H9 (cell line): Measurements from ENCODE around the gene EDNRB. TPM values are rescaled to one million over a fixed set of nuclear protein-coding genes. Genes with fewer than 3 reads are reported as not detected.

Experiments
- DNase-seq: peaks from one replicate; pipeline ENCODE4 v3.0.0-alpha.2; 2017
- H2AFZ ChIP-seq: one replicate; pipeline ENCODE4 v1.6.1; 2013; ENCODE audit warnings: mild to moderate bottlenecking, low read length, control low read depth, moderate library complexity
- H2AK5ac ChIP-seq: 2 replicates; pipeline ENCODE4 v1.6.1; 2013; ENCODE audit warnings: low read length, control low read depth, mixed read lengths; ENCODE audit not compliant: insufficient read length
- H2BK120ac ChIP-seq: one replicate; pipeline ENCODE4 v1.6.1; 2013; ENCODE audit warnings: low read depth, mild to moderate bottlenecking, low read length, control low read depth, inconsistent platforms; ENCODE audit not compliant: poor library complexity, severe bottlenecking
- H2BK12ac ChIP-seq: 2 replicates; pipeline ENCODE4 v1.6.1; 2013; ENCODE audit warnings: low read length, control low read depth, mixed read lengths, low read depth; ENCODE audit not compliant: insufficient read length
- H2BK15ac ChIP-seq: 2 replicates; pipeline ENCODE4 v1.6.1; 2013; ENCODE audit warnings: low read depth, low read length, control low read depth
- H2BK20ac ChIP-seq: one replicate; pipeline ENCODE4 v1.6.1; 2013; ENCODE audit warnings: low read depth, mild to moderate bottlenecking, low read length, control low read depth, inconsistent platforms; ENCODE audit not compliant: poor library complexity, severe bottlenecking
- H2BK5ac ChIP-seq: 2 replicates; pipeline ENCODE4 v1.6.1; 2013; ENCODE audit warnings: low read length, control low read depth, mixed read lengths; ENCODE audit not compliant: insufficient read length
- H3K14ac ChIP-seq: 2 replicates; pipeline ENCODE4 v1.6.1; 2013; ENCODE audit warnings: low read length, control low read depth; ENCODE audit not compliant: insufficient read depth
- H3K18ac ChIP-seq: 2 replicates; pipeline ENCODE4 v1.6.1; 2013; ENCODE audit warnings: low read depth, mild to moderate bottlenecking, mixed read lengths, low read length, control low read depth; ENCODE audit not compliant: insufficient read length
- H3K23ac ChIP-seq: 2 replicates; pipeline ENCODE4 v1.6.1; 2013; ENCODE audit warnings: low read length, control low read depth, mixed read lengths, low read depth; ENCODE audit not compliant: insufficient read length
- H3K23me2 ChIP-seq: 2 replicates; pipeline ENCODE4 v1.6.1; 2013; ENCODE audit warnings: low read depth, mild to moderate bottlenecking, mixed read lengths, low read length, control low read depth; ENCODE audit not compliant: insufficient read length, poor library complexity, severe bottlenecking
- H3K27ac ChIP-seq: 2 replicates; pipeline ENCODE4 v1.5.1; 2013; ENCODE audit warnings: low read length, control low read depth, mixed read lengths, low read depth; ENCODE audit not compliant: insufficient read length
- H3K27me3 ChIP-seq: 2 replicates; pipeline ENCODE4 v1.6.1; 2013; ENCODE audit warnings: low read length, control low read depth, inconsistent platforms; ENCODE audit not compliant: insufficient read depth
- H3K4ac ChIP-seq: 2 replicates; pipeline ENCODE4 v1.6.1; 2013; ENCODE audit warnings: low read depth, mild to moderate bottlenecking, control low read depth, inconsistent platforms, low read length, moderate library complexity
- H3K4me1 ChIP-seq: 2 replicates; pipeline ENCODE4 v1.6.1; 2013; ENCODE audit warnings: low read length, control low read depth, inconsistent platforms; ENCODE audit not compliant: insufficient read depth
- H3K4me2 ChIP-seq: 2 replicates; pipeline ENCODE4 v1.6.1; 2013; ENCODE audit warnings: low read length, control low read depth, mixed read lengths; ENCODE audit not compliant: insufficient read length, insufficient read depth
- H3K56ac ChIP-seq: 2 replicates; pipeline ENCODE4 v1.6.1; 2013; ENCODE audit warnings: low read depth, mild to moderate bottlenecking, mixed read lengths, low read length, control low read depth; ENCODE audit not compliant: insufficient read length
- H3K79me1 ChIP-seq: 2 replicates; pipeline ENCODE4 v1.6.1; 2013; ENCODE audit warnings: low read depth, mild to moderate bottlenecking, moderate library complexity, low read length, control low read depth, inconsistent platforms; ENCODE audit not compliant: insufficient read depth, poor library complexity, severe bottlenecking
- H3K79me2 ChIP-seq: 2 replicates; pipeline ENCODE4 v1.6.1; 2013; ENCODE audit warnings: low read length, control low read depth, inconsistent platforms; ENCODE audit not compliant: insufficient read depth
- H3K9ac ChIP-seq: 2 replicates; pipeline ENCODE4 v1.6.1; 2013; ENCODE audit warnings: low read length, control low read depth, mixed read lengths; ENCODE audit not compliant: insufficient read length; ENCODE audit errors: extremely low read depth
- H3K9me3 ChIP-seq: one replicate; pipeline ENCODE4 v1.6.1; 2013; ENCODE audit warnings: low read depth, low read length, inconsistent platforms; ENCODE audit not compliant: control insufficient read depth
- H3T11ph ChIP-seq: one replicate; pipeline ENCODE4 v1.6.1; 2013; ENCODE audit warnings: mild to moderate bottlenecking, low read length, control low read depth, inconsistent platforms
- H4K20me1 ChIP-seq: one replicate; pipeline ENCODE4 v1.6.1; 2013; ENCODE audit not compliant: control insufficient read depth, insufficient read length, insufficient read depth
- H4K5ac ChIP-seq: 2 replicates; pipeline ENCODE4 v1.6.1; 2013; ENCODE audit warnings: low read depth, mild to moderate bottlenecking, mixed read lengths, low read length, control low read depth; ENCODE audit not compliant: insufficient read length
- H4K8ac ChIP-seq: replicated peaks from 2 replicates; pipeline ENCODE4 v1.6.1; 2013; ENCODE audit warnings: low read length, control low read depth, mixed read lengths, low read depth; ENCODE audit not compliant: insufficient read length
- H4K91ac ChIP-seq: 2 replicates; pipeline ENCODE4 v1.6.1; 2013; ENCODE audit warnings: low read depth, mild to moderate bottlenecking, moderate library complexity, mixed read lengths, low read length, control low read depth; ENCODE audit not compliant: insufficient read length
- H3K27ac Mint-ChIP-seq, 3 experiments: 2 replicates in 2 of 3; 3 replicates in 1 of 3; pipeline ENCODE4 v1.8.0; 2020 to 2021; ENCODE audit warnings: mixed read lengths in 3 of 3, mild to moderate bottlenecking in 1 of 3, moderate library complexity in 1 of 3
- H3K27me3 Mint-ChIP-seq: 2 replicates; pipeline ENCODE4 v1.8.0; 2021; ENCODE audit warnings: low read depth, mild to moderate bottlenecking, moderate library complexity, mixed read lengths
- H3K36me3 Mint-ChIP-seq, 3 experiments: 2 replicates in 2 of 3; 3 replicates in 1 of 3; pipeline ENCODE4 v1.8.0; 2020 to 2021; ENCODE audit warnings: low read depth in 3 of 3, mixed read lengths in 3 of 3; ENCODE audit not compliant: insufficient read depth in 1 of 3
- H3K4me1 Mint-ChIP-seq, 2 experiments: 2 replicates each; pipeline ENCODE4 v1.8.0; 2020; ENCODE audit warnings: mixed read lengths in 2 of 2
- H3K4me3 Mint-ChIP-seq, 2 experiments: 2 replicates in 1 of 2; 3 replicates in 1 of 2; pipeline ENCODE4 v1.8.0; 2020 to 2021; ENCODE audit warnings: mild to moderate bottlenecking in 2 of 2, mixed read lengths in 2 of 2, moderate library complexity in 1 of 2
- H3K9me3 Mint-ChIP-seq, 2 experiments: 2 replicates in 1 of 2; 3 replicates in 1 of 2; pipeline ENCODE4 v1.8.0; 2020; ENCODE audit warnings: mild to moderate bottlenecking in 2 of 2, mixed read lengths in 2 of 2, moderate library complexity in 1 of 2
- CTCF ChIP-seq: fragments of 200-600 bp; sonication (generic); conservative IDR thresholded peaks from 3 replicates; pipeline ENCODE4 v1.8.0; 2021; ENCODE audit warnings: antibody characterized with exemption, mild to moderate bottlenecking
- WGBS: extraction: QIAGEN DNeasy Blood & Tissue Kit; methylation state at CpG from one replicate; pipeline ENCODE4 v1.1.7; 2013; ENCODE audit warnings: missing lambda C conversion rate, low lambda C conversion rate, mixed read lengths; ENCODE audit not compliant: insufficient read length; ENCODE audit errors: extremely low coverage; 5-methylcytosine and 5-hydroxymethylcytosine counted together
- total RNA-seq: library from RNA; stranded (reverse); gene quantifications from 2 replicates; pipeline ENCODE4 v1.2.1, GENCODE V29; 2021

EDNRB gene
- total RNA-seq, 1 experiment from 2014 or later: 6.6 TPM

GRCh38 chr13:77966671-77967070 is 48.0 kb upstream of the EDNRB start:
- Mint-ChIP-seq H3K9me3 (peaks cover 13 to 24% of the 10 kb centered on the region in 2 experiments), H3K27ac (no peak overlapping the region), H3K36me3 (peaks cover 8 to 14% (median 12%) of the 10 kb centered on the region in 3 experiments), H3K4me1 (no peaks in the 10 kb centered on the region), H3K27me3 (no peaks in the 10 kb centered on the region), H3K4me3 (no peak overlapping the region)
- H3T11ph ChIP-seq: no peak overlapping the region
- no peak overlapping the region for H4K5ac ChIP-seq
- DNase-seq: no peak
- no peaks in the 10 kb centered on the region for H3K9me3 ChIP-seq
- no peaks in the 10 kb centered on the region for H3K23me2 ChIP-seq
- no peak for TF ChIP-seq CTCF
- H4K91ac ChIP-seq: no peak overlapping the region
- no CpG with 5 or more reads among the region's 2 CpGs for WGBS
- no peaks in the 10 kb centered on the region for H3K79me2 ChIP-seq
- no peak overlapping the region for H2AFZ ChIP-seq
- H3K27ac ChIP-seq: no peak overlapping the region
- no peak overlapping the region for H2BK20ac ChIP-seq
- no peak overlapping the region for H2BK15ac ChIP-seq
- no peak overlapping the region for H3K56ac ChIP-seq
- no peak overlapping the region for H2BK12ac ChIP-seq
- no peak overlapping the region for H2BK5ac ChIP-seq
- H3K27me3 ChIP-seq: no peaks in the 10 kb centered on the region
- no peak overlapping the region for H3K4me2 ChIP-seq
- no peak overlapping the region for H2BK120ac ChIP-seq
- H4K20me1 ChIP-seq: no peaks in the 10 kb centered on the region
- no peak overlapping the region for H3K9ac ChIP-seq
- H3K4me1 ChIP-seq: no peaks in the 10 kb centered on the region
- H3K23ac ChIP-seq: no peak overlapping the region
- H3K14ac ChIP-seq: no peak overlapping the region
- no peak overlapping the region for H3K18ac ChIP-seq
- no peaks in the 10 kb centered on the region for H3K79me1 ChIP-seq
- H2AK5ac ChIP-seq: no peak overlapping the region
- no peak overlapping the region for H3K4ac ChIP-seq
- no peak overlapping the region for H4K8ac ChIP-seq
